ENCODE data around the gene LRRIQ4. TPM values are rescaled to one million over a fixed set of nuclear protein-coding genes. Genes with fewer than 3 reads are reported as not detected.

LRRIQ4 gene
- total RNA-seq, 1 donor from 2014 or later: 0.21 TPM

DNA sequence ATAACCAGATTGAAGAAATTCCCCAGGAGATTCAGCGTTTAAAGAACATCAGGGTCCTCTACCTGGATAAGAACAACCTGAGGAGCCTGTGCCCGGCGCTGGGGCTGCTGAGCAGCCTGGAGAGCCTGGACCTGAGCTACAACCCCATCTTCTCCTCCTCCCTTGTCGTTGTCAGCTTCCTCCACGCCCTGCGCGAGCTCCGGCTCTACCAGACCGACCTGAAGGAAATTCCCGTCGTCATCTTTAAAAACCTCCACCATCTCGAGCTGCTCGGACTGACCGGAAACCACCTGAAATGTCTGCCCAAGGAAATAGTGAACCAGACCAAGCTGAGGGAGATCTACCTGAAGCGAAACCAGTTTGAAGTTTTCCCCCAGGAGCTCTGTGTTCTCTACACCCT is 9.4 kb downstream of the LRRIQ4 start:
- H3K27me3 Mint-ChIP-seq: peaks cover 37% of the 10 kb centered on the region

DNA sequence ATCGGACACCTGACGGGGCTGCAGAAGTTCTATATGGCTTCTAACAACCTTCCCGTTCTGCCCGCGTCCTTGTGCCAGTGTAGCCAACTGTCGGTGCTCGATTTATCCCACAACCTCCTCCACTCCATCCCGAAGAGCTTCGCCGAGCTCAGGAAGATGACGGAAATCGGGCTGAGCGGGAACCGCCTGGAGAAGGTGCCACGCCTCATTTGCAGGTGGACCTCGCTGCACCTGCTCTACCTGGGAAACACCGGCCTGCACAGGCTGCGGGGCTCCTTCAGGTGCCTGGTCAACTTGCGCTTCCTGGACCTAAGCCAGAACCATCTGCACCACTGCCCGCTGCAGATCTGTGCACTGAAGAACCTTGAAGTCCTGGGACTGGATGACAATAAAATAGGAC is 9.9 kb downstream of the LRRIQ4 start:
- H3K9me3 Mint-ChIP-seq: no peaks in the 10 kb centered on the region
- intact Hi-C loops (cut with micrococcal nuclease): no loop called here
- H3K4me3 Mint-ChIP-seq: no peak overlapping the region
- peaks cover 32% of the 10 kb centered on the region for H3K27me3 Mint-ChIP-seq
- no peaks in the 10 kb centered on the region for H3K36me3 Mint-ChIP-seq (ENCODE audit: low read depth)
- no peak overlapping the region for H3K27ac Mint-ChIP-seq
- no peak for DNase-seq
- no peaks in the 10 kb centered on the region for H3K4me1 Mint-ChIP-seq

More for the DNA sequence above, 9.4 kb downstream of the LRRIQ4 start:
- Mint-ChIP-seq H3K36me3 (ENCODE audit: low read depth) (no peaks in the 10 kb centered on the region), H3K4me1 (no peaks in the 10 kb centered on the region), H3K4me3 (no peak overlapping the region), H3K9me3 (no peaks in the 10 kb centered on the region), H3K27ac (no peak overlapping the region)
- no peak for DNase-seq
- intact Hi-C loops (cut with micrococcal nuclease): no loop called here

DNA sequence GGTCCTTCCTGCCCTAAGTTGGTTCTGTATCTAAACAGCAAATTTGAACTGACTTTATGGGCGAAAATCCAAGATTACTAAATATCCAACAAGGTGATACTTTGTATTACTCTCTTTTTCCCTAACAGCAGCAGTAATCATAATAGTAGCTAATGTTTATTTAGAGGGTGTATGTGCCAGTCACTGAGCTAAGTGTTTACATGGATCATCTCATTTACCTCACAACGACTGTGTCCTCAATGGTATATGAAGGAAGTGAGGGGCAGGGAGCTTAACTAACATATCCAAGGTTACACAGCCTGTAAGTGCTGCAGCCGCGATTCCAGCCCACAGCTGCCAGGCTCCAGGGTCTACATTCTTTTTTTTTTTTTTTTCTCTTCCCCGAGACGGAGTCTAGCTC is 10.3 kb downstream of the LRRIQ4 start:
- no peaks in the 10 kb centered on the region for H3K9me3 Mint-ChIP-seq
- H3K27me3 Mint-ChIP-seq: peaks cover 28% of the 10 kb centered on the region
- no peak for DNase-seq
- no peaks in the 10 kb centered on the region for H3K4me1 Mint-ChIP-seq
- H3K4me3 Mint-ChIP-seq: no peak overlapping the region
- no peak overlapping the region for H3K27ac Mint-ChIP-seq
- H3K36me3 Mint-ChIP-seq (ENCODE audit: low read depth): no peaks in the 10 kb centered on the region
- intact Hi-C loops (cut with micrococcal nuclease): no loop called here

DNA sequence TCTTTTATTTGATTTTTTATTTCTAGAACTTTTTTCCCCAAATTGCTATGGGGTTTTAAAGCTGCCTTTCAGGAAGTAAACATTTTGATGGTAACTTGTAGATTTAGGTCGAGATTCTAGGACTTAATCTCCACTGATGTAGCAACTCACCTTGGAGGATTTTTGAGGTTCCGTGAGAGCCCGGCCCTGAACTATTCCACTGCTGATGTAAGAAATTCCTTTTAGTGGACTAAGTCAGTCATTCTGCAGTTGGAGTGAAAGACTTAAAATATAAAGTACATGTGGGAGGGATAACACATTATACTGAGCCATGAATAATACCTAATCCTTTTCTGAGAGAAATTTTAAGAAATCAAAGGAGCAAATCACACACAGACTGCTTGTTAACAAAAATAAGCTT is 12.6 kb downstream of the LRRIQ4 start:
- H3K27ac Mint-ChIP-seq: no peak overlapping the region
- no peak for DNase-seq
- intact Hi-C loops (cut with micrococcal nuclease): no loop called here
- no peaks in the 10 kb centered on the region for H3K36me3 Mint-ChIP-seq (ENCODE audit: low read depth)
- H3K9me3 Mint-ChIP-seq: no peaks in the 10 kb centered on the region
- no peak overlapping the region for H3K4me3 Mint-ChIP-seq
- H3K4me1 Mint-ChIP-seq: peaks cover 2% of the 10 kb centered on the region
- peaks cover 8% of the 10 kb centered on the region for H3K27me3 Mint-ChIP-seq

DNA sequence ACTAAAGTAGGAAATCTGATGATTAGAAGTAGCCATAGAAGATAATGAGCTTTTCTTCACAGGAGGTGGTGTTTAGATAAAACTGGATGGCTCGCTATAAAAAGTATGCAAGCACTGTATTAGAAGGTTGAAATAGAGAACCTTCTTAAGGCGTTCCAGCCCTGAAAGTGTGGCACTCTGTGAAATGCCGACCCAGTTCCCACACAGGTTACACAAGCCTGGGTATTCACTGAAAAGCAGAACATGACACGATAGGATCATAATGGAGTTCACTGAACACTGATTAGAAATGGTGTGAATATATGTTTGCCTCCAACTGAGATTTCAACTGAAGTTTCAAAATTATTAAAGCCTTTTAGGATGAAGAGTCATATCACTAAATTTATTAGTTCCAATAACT is 15.0 kb downstream of the LRRIQ4 start:
- Mint-ChIP-seq H3K27ac (no peak overlapping the region), H3K4me3 (no peak overlapping the region), H3K27me3 (peaks cover 3% of the 10 kb centered on the region), H3K9me3 (no peaks in the 10 kb centered on the region), H3K4me1 (peaks cover 2% of the 10 kb centered on the region), H3K36me3 (ENCODE audit: low read depth) (no peaks in the 10 kb centered on the region)
- intact Hi-C loops (cut with micrococcal nuclease): no loop called here
- DNase-seq: no peak

DNA sequence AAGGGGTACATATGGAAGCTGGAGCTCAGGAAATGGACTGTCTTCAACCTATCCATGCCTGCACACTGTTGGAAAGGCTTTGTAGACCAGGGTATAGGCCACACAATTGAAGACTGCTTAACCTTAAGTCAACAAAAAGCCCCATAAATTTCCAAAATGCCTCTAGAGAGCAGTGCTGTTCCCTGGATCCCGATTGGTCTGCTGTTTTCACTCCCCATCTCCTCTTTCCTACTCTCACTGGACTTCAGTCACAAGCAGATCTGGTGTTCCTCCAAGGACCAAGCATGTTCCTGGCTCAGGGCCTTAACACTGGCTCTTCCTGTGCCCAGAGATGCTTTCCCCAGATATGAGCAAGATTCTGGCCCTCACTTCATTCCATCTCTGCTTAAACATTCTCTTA is 22.9 kb downstream of the LRRIQ4 start:
- Mint-ChIP-seq H3K9me3 (no peaks in the 10 kb centered on the region), H3K4me3 (no peak overlapping the region), H3K27me3 (peaks cover 12% of the 10 kb centered on the region), H3K4me1 (no peaks in the 10 kb centered on the region), H3K27ac (no peak overlapping the region), H3K36me3 (ENCODE audit: low read depth) (no peaks in the 10 kb centered on the region)
- DNase-seq: no peak
- intact Hi-C loops (cut with micrococcal nuclease): no loop called here

DNA sequence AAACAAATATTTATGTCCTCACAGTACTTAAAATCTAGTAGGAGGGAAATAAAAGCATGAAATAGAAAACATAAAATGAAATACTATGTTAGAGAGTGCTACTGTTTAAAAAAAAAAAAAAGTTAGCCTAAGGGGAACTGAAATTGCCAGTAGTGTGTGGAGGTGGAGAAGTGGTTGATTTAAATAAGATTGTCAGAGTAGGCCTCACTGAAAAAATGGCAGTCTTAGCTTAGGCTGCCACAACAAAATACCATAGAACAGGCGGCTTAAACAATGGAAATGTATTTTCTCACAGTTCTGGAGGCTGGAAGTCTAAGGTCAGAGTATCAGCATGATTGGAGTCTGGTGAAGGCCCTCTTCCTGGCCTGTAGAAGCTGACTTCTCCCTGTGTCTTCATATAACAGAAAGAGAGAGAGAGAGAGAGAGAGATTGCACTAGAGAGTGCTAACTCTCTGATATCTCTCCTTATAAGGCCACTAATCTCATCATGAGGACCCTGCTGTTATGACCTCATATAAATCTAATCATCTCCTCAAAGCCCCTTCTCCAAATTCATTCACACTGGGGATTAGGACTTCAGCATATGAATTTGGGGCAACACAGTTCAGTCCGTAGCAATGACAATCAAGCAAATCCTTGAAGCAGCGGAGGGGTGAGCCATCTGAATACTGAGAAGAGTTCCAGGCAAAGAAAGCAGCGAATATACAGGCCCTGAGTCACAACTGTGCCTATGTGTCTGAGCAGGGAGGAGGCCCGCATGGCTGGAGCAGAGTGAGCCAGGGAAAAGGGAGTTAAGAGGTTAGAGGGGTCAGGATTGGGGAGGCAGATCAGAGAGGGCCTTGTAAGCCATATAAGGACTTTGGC is 23.6 kb downstream of the LRRIQ4 start:
- Mint-ChIP-seq H3K4me3 (no peak overlapping the region), H3K27ac (no peak overlapping the region), H3K36me3 (ENCODE audit: low read depth) (no peaks in the 10 kb centered on the region), H3K9me3 (no peaks in the 10 kb centered on the region), H3K27me3 (peaks cover 18% of the 10 kb centered on the region), H3K4me1 (no peaks in the 10 kb centered on the region)
- DNase-seq: no peak
- intact Hi-C loops (cut with micrococcal nuclease): no loop called here

DNA sequence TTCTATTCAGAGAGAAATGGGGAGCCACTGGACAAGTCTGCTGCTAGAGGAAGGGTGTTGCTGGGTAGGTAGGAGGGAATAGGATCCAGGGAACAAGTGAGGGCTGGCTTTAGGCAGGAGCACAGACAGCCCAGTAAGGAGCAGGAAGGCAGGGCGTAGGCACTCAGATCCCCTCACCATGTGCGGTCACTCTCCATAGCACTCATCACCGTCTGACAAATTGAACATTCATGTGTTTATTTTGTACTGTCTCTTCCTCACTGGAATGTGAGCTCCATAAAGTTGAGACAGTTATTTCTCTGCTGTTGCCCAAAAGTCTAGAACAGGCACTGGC is 24.2 kb downstream of the LRRIQ4 start:
- H3K36me3 Mint-ChIP-seq (ENCODE audit: low read depth): no peaks in the 10 kb centered on the region
- no peaks in the 10 kb centered on the region for H3K9me3 Mint-ChIP-seq
- H3K4me1 Mint-ChIP-seq: no peaks in the 10 kb centered on the region
- intact Hi-C loops (cut with micrococcal nuclease): no loop called here
- H3K27me3 Mint-ChIP-seq: peaks cover 21% of the 10 kb centered on the region
- H3K4me3 Mint-ChIP-seq: no peak overlapping the region
- no peak overlapping the region for H3K27ac Mint-ChIP-seq
- DNase-seq: no peak

DNA sequence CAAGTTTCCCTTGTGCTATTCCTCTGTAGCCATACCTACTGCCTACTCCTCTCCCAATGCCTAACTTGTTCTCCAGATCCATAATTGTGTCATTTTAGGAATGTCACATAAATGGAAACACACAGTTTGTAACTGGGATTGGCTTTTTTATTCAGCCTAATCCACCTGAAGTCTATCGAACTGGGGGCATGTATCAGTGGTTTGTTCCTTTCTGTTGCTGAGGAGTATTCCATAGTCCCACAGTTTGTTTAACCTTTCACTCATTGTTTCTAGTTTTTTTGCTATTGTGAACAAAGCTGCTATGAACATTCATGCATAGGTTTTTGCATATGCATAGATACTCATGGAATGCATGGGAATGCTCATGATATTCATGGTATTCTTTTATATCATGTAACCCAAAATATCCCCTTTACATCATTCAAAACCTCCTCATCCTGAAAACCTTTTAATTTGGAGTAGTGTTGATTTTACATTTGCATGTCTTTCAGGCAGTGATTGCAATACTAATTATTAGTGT is 25.9 kb downstream of the LRRIQ4 start:
- intact Hi-C loops (cut with micrococcal nuclease): no loop called here
- H3K4me3 Mint-ChIP-seq: no peak overlapping the region
- no peak for DNase-seq
- H3K4me1 Mint-ChIP-seq: no peaks in the 10 kb centered on the region
- no peaks in the 10 kb centered on the region for H3K9me3 Mint-ChIP-seq
- H3K27ac Mint-ChIP-seq: no peak overlapping the region
- no peaks in the 10 kb centered on the region for H3K36me3 Mint-ChIP-seq (ENCODE audit: low read depth)
- peaks cover 23% of the 10 kb centered on the region for H3K27me3 Mint-ChIP-seq

DNA sequence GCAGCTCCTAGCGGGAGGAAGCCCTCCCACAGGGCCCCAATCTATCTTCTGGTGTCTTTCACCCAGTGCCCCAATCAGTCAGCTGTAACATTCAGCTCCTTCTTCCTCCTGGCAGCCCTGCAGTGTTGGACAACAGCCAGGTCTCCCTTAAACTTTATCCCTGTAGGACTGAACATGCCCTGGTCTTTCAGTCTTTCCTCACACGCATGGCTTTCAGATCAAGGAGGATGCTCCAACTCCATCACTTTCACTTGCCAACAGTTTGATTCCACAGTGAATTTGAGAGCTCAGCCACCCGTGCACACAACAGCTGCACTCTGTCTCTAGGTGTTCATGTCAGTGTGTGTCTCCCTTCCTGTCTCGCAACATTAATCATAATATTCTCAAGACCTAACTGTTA is 28.5 kb downstream of the LRRIQ4 start:
- intact Hi-C loops (cut with micrococcal nuclease): no loop called here
- H3K27ac Mint-ChIP-seq: no peak overlapping the region
- no peaks in the 10 kb centered on the region for H3K4me1 Mint-ChIP-seq
- H3K27me3 Mint-ChIP-seq: peaks cover 29% of the 10 kb centered on the region
- no peak for DNase-seq
- no peaks in the 10 kb centered on the region for H3K9me3 Mint-ChIP-seq
- H3K36me3 Mint-ChIP-seq (ENCODE audit: low read depth): no peaks in the 10 kb centered on the region
- no peak overlapping the region for H3K4me3 Mint-ChIP-seq

DNA sequence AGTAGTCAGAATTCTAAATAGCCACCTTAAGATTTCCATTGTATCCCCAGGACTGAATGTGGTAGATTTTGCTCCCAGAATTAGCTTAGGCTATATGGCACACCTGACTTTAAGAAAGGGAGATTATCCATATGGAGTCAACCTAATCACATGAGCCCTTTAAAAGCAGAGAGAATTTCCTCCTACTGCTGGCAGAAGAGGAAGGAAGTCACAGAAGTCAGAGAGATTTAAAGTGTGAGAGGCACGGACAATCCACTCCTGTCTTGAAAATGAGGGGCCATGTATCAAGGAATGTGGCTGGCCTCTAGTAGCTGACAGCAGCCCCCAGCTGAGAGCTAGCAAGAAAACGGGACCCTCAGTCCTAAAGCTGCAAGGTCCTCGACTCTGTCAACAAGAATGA is 30.3 kb downstream of the LRRIQ4 start:
- H3K4me3 Mint-ChIP-seq: no peak overlapping the region
- intact Hi-C loops (cut with micrococcal nuclease): no loop called here
- peaks cover 2% of the 10 kb centered on the region for H3K4me1 Mint-ChIP-seq
- no peaks in the 10 kb centered on the region for H3K36me3 Mint-ChIP-seq (ENCODE audit: low read depth)
- DNase-seq: no peak
- no peaks in the 10 kb centered on the region for H3K9me3 Mint-ChIP-seq
- H3K27ac Mint-ChIP-seq: no peak overlapping the region
- peaks cover 32% of the 10 kb centered on the region for H3K27me3 Mint-ChIP-seq

DNA sequence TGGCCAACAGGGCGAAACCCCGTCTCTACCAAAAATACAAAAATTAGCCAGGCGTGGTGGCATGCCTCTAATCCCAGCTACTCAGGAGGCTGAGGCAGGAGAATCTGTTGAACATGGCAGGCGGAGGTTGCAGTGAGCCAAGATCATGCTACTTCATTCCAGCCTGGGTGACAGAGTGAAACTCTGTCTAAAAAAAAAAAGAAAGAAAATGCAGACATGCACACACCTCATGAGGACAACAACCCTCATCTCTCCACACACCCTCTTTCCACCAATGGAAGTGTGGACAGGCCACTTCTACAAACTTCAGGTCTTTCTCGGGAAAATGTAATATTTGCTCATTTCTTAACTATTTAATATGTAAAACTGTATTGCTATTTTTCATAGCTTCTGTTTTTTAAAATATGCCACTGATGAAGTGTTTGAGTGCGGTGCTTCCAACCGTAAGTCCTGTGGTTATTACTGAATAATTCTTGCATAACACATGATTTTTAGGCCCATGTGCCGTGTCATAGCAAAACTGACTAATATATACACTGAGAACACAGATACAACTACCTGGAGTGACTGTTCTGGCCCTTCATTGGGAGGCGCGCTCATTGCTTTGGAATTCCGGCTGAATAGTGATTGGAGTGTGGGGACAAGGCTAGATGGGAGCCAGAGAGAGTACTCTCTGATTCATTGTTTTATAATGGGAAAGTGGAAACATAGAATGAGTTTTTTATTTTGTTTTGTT is 34.0 kb downstream of the LRRIQ4 start:
- intact Hi-C loops (cut with micrococcal nuclease): no loop called here
- Mint-ChIP-seq H3K9me3 (no peaks in the 10 kb centered on the region), H3K36me3 (ENCODE audit: low read depth) (no peaks in the 10 kb centered on the region), H3K4me3 (no peak overlapping the region), H3K27me3 (peaks cover 26% of the 10 kb centered on the region), H3K4me1 (peaks cover 2% of the 10 kb centered on the region), H3K27ac (no peak overlapping the region)
- no peak for DNase-seq

DNA sequence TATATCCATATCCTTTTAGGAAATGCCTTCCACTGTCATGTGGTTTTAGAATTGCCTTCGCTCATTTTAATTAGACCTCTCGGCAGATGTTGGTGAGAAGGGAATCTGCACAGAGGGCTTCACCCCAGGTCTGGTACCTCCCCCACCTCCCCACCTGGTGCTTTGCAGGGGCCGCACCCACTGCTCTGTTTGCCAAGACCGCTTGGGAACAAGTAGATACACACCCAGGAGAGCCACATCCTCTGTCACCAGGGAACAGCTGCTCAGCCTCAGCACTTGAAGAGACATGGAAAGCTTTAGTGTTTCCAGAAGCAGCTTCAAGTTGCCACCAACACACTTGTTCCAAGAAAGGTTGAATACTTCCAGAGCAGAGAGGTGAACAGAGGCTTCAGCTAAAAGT is 35.2 kb downstream of the LRRIQ4 start:
- Mint-ChIP-seq H3K36me3 (ENCODE audit: low read depth) (no peaks in the 10 kb centered on the region), H3K27me3 (peaks cover 28% of the 10 kb centered on the region), H3K9me3 (no peaks in the 10 kb centered on the region), H3K27ac (no peak overlapping the region), H3K4me3 (no peak overlapping the region), H3K4me1 (peaks cover 2% of the 10 kb centered on the region)
- DNase-seq: no peak
- intact Hi-C loops (cut with micrococcal nuclease): no loop called here

DNA sequence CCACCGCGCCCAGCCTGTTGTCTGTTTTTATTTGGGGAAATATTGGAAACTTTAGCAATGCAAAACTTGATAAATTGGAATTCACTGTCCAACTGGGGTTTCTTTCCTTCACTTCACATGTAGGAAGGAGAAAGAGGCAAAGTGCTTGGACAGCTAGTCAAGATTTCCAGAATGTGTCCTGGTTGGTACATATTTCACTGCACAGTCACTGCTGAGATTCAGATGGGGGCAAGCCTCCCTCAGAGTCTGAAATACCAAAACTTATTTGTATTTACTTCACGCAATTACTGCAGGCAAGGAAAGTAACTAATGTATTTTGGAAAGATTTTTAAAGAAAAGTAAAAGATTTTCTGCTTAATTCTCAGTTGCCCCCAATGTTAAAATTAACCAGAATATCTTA is 36.1 kb downstream of the LRRIQ4 start:
- Mint-ChIP-seq H3K9me3 (no peaks in the 10 kb centered on the region), H3K4me3 (no peak overlapping the region), H3K27me3 (peaks cover 25% of the 10 kb centered on the region)

More for the DNA sequence above, 36.1 kb downstream of the LRRIQ4 start:
- no peaks in the 10 kb centered on the region for H3K36me3 Mint-ChIP-seq (ENCODE audit: low read depth)
- DNase-seq: no peak
- intact Hi-C loops (cut with micrococcal nuclease): no loop called here
- H3K27ac Mint-ChIP-seq: no peak overlapping the region
- H3K4me1 Mint-ChIP-seq: peaks cover 2% of the 10 kb centered on the region

Measured in activated CD4-positive, alpha-beta T cell treated with anti-CD3 and anti-CD28 coated beads, Interleukin-2, amount 10 ng/mL, durations not matched to agents 24 days and 14 days (primary cell).